Esophagus squamous epithelium (tissue), 4 donors: ENCODE measurements around the gene LBHD1.

Experiments used
- CTCF ChIP-seq, 6 experiments: fragments of 450-650 bp in 4 of 6; fragments of 200-600 bp in 2 of 6; sonication (generic) in 2 of 6; IDR thresholded peaks; one replicate each; pipeline ENCODE4 v1.5.1; 2016 to 2019; ENCODE audit warnings: antibody characterized with exemption in 6 of 6, mild to moderate bottlenecking in 4 of 6, moderate library complexity in 4 of 6
- POLR2A ChIP-seq, 4 donors: fragments of 450-650 bp; IDR thresholded peaks; one replicate each; pipeline ENCODE4 v1.6.1; 2017; ENCODE audit warnings: antibody characterized with exemption in 4 of 4, mild to moderate bottlenecking in 4 of 4, moderate library complexity in 3 of 4

- TF ChIP-seq CTCF (IDR thresholded peaks at IDR 0.05): no peak
- no peak for TF ChIP-seq POLR2A (IDR thresholded peaks at IDR 0.05)
These were observed 34.8 kb upstream of the LBHD1 start for GRCh38 chr11:62706850-62707247.
